Right atrium auricular region (tissue), 2 donors: ENCODE measurements around the gene UROS. TPM values are rescaled to one million over a fixed set of nuclear protein-coding genes. Genes with fewer than 3 reads are reported as not detected.
A peak's percentile ranks its signal among the peaks of the same experiment; 100 is the strongest.

ENCODE experiments used
- DNase-seq: peaks from one replicate; pipeline ENCODE4 v3.0.0-alpha.2; 2019; ENCODE audit warnings: low spot score
- H3K27ac ChIP-seq, 2 donors: fragments of 200-600 bp; sonication (generic); 1 replicate in 1 of 2; 2 replicates in 1 of 2; pipeline ENCODE4 v1.5.1; 2016 to 2019
- H3K27me3 ChIP-seq, 2 donors: fragments of 200-600 bp; sonication (generic); one replicate each; pipeline versions ENCODE4 v1.5.1 to v1.6.0; 2017 to 2019
- H3K36me3 ChIP-seq: fragments of 200-600 bp; sonication (generic); one replicate; pipeline ENCODE4 v1.5.1; 2016
- H3K4me1 ChIP-seq, 2 donors: fragments of 200-600 bp; sonication (generic); one replicate each; pipeline versions ENCODE4 v1.5.1 to v1.6.0; 2017 to 2019
- H3K4me3 ChIP-seq, 2 donors: fragments of 200-600 bp; sonication (generic); 1 replicate in 1 of 2; 2 replicates in 1 of 2; pipeline ENCODE4 v1.5.1; 2017 to 2019; ENCODE audit warnings: mild to moderate bottlenecking in 1 of 2, moderate library complexity in 1 of 2
- H3K9me3 ChIP-seq, 2 donors: fragments of 200-600 bp; sonication (generic); one replicate each; pipeline ENCODE4 v1.5.1; 2019
- CTCF ChIP-seq, 2 donors: fragments of 200-600 bp; sonication (generic); IDR thresholded peaks; one replicate each; pipeline ENCODE4 v1.5.1; 2019; ENCODE audit warnings: antibody characterized with exemption in 2 of 2
- total RNA-seq, 2 donors: library from RNA; depleted of rRNA; stranded (reverse); fragments of >200 nt; gene quantifications; one replicate each; pipeline ENCODE4 v1.1.0, GENCODE V29; 2016

UROS gene
- total RNA-seq, 2 donors from 2014 or later, result 54.1 to 81.0 TPM

DNA sequence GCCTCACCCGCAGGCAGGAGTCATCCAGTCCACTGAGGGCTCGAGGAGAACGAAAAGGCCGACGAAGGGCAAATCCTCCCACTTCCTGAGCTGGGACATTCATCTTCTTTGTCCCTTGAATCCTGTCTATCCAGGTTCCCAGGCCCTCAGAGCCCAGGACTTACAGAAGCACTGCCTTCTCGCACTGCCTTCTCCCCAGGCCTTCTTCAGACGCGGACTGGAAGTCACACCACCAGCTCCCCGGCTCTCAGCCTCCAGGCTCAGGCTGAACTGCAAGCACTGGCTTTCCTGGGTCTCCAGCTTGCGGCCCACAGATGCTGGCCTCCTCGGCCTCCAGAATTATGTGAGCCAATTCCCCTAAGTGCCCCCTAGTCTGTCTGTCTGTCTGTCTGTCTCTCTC lies 41.0 kb downstream of the UROS start:
- H3K4me3 ChIP-seq, result no peak overlapping the region
- TF ChIP-seq CTCF (IDR thresholded peaks at IDR 0.05), result no peak
- no peaks in the 10 kb centered on the region for H3K27me3 ChIP-seq
- H3K36me3 ChIP-seq, result no peaks in the 10 kb centered on the region
- no peaks in the 10 kb centered on the region for H3K4me1 ChIP-seq
- no peaks in the 10 kb centered on the region for H3K9me3 ChIP-seq
- no peak for DNase-seq
- H3K27ac ChIP-seq, result no peak overlapping the region

DNA sequence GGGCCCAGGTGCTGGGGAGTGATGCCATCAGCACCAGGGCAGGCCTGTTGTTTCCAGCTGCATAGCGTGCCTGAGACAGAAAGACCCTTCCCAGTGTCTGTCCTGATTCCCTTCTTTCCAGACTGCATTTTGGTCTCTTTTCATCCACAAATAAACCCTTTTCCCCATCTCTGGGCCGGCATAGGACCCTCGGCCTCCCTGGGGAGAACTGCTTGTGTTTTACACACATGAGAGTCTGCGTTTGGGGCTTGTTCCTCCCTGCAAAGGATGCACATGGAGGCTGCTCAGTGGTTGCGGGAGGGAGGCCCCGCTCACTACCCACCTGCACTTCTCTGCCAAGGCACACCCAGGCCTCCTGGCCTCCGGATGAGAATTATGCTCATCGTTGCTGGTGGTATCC lies 41.7 kb downstream of the UROS start:
- no peaks in the 10 kb centered on the region for H3K4me1 ChIP-seq
- no peak overlapping the region for H3K4me3 ChIP-seq
- H3K36me3 ChIP-seq, result no peaks in the 10 kb centered on the region
- no peak overlapping the region for H3K27ac ChIP-seq
- H3K27me3 ChIP-seq, result no peaks in the 10 kb centered on the region
- no peak for DNase-seq
- TF ChIP-seq CTCF (IDR thresholded peaks at IDR 0.05), result no peak
- no peaks in the 10 kb centered on the region for H3K9me3 ChIP-seq

GRCh38 chr10:125779403-125780327 lies 43.4 kb downstream of the UROS start:
- peak; percentile 16 for DNase-seq
- Histone ChIP-seq H3K4me3 (no peak overlapping the region), H3K9me3 (no peaks in the 10 kb centered on the region), H3K27me3 (no peaks in the 10 kb centered on the region), H3K36me3 (no peaks in the 10 kb centered on the region), H3K4me1 (no peaks in the 10 kb centered on the region), H3K27ac (no peak overlapping the region)
- TF ChIP-seq CTCF (IDR thresholded peaks at IDR 0.05), result no peak

GRCh38 chr10:125778556-125778955 lies 44.5 kb downstream of the UROS start:
- H3K27ac ChIP-seq, result no peak overlapping the region
- no peaks in the 10 kb centered on the region for H3K36me3 ChIP-seq
- no peaks in the 10 kb centered on the region for H3K4me1 ChIP-seq
- TF ChIP-seq CTCF (IDR thresholded peaks at IDR 0.05), result no peak
- no peak for DNase-seq
- no peak overlapping the region for H3K4me3 ChIP-seq
- H3K9me3 ChIP-seq, result no peaks in the 10 kb centered on the region
- no peaks in the 10 kb centered on the region for H3K27me3 ChIP-seq

- DNase-seq, result no peak
- Histone ChIP-seq H3K27me3 (no peaks in the 10 kb centered on the region), H3K36me3 (no peaks in the 10 kb centered on the region), H3K9me3 (no peaks in the 10 kb centered on the region), H3K4me3 (no peak overlapping the region), H3K27ac (no peak overlapping the region), H3K4me1 (no peaks in the 10 kb centered on the region)
- TF ChIP-seq CTCF (IDR thresholded peaks at IDR 0.05), result no peak
Measured at GRCh38 chr10:125777806-125778205, 45.3 kb downstream of the UROS start.
